ENCODE results near the gene PAK4.
"Not testable (repeated sequence)": the region's sequence is repeated elsewhere in the genome, so short reads cannot be mapped to it uniquely, and the experiment has no call there.

The PAK4 gene

DNA sequence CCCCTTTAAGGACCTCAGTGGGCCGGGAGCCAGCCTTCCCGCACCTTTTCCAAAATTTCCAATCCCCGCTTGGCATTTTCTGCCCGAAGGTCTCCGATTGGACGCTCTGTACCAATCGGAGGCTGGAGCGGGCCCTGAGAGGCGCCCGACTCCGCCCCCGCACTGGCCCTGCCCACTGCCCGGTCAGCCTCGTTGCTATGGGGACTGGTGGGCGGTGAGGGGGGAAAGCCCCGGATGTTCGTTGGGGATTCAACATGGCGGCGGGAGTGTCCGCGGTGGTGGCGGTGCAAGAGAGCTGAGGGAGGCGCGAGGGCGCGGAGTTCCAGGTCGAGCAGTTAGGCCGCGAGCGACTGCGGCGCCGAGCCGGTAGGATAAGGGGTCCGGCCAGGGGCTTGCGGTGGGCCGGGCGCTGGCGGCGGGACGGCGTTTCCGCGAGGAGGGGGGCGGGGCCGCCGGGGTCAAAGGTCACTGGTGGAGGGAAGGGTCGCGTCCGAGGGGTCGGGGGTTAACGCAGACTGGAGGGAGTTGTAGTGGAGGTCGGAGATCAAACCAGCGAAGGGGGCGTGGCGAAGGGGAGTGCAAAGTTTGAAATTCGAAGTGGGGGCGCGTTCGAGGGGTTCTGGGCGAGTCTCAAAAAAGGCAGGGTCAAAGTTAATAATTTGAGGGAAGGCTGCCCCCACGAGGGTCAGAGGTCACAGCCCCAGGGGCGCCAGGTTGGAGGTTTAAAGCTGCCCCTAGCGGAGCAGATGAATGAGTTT, at the start of gene PAK4:
TSS of gene PAK4 (plus strand) at position 233 of the 758 bp plus-strand sequence. CDS start 43,768 bp downstream, outside the sequence.
- DNase-seq (ENCODE audit: low spot score) = peak; percentile 99

DNA sequence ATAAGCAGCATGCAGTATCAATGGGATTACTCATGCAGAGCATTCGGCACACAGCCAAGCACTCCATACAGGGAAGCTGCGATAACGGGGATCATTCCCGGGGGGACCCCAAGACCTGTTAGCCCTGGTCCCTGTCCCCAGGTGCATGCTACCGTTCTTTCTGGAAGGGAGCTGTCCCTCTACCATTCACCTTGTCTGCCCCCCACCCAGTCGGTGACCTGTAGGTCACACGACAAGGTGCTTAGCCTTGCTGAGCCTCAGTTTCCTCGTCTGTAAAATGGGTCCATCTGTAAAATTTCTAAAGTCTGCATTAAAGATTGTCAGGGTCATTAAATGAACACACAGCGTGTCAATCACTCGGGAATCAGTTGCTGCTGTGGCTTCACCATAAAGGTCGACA, 48.3 kb upstream of the PAK4 start:
- no peak for DNase-seq (ENCODE audit: low spot score)

DNA sequence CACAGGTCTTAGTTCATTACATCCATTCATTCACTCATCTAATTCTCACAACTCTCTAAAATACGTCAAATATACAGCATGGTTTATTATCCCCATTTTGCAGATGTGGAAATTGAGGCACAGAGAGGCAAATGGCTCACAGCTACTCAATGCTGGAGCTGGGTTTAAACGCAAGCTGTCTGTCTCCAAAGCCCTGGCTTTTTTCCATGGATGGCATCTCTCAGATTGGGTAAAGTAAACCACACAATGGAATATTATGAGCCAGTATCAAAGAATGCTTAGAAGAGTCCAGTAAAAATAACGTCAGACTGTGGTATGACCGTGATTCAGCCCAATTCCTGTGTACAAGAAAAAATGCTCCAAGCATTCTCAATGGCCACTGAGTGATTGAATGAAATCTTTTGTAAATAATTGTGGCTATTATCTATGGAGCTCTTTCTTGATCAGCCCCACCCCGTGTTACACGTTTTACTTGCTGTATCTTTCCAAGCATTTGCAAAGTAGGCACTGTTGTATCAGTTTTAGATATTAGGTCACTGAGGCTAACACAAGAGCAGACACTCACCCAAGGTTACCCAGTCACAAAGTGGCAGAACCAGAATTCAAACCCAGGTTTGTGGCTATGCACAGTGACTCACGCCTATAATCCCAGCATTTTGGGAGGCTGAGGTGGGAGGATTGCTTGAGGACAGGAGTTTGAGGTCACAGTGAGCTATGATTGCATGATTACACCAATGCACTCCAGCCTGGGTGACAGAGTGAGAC, 47.0 kb upstream of the PAK4 start:
- peak; percentile 95 for DNase-seq (ENCODE audit: low spot score)

DNA sequence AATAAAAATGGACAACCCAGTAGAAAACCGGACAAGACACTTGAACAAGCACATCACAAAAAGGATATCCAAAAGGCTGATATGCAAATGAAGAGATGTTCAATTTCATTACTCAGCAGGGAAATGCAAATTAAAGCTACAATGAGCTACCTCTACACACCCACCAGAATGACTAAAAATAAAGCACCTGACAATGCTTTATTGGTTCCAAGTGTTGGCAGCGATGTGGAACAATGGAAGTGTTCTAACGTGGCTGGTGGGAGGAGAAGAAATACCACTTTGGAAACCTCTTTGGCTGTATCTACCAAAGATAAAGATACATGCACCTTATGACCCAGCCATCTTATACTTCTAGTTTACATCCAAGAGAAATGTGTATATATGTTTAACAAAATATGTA, 45.2 kb upstream of the PAK4 start:
- DNase-seq (ENCODE audit: low spot score) = no peak

- DNase-seq (ENCODE audit: low spot score) = no peak
Observed at GRCh38 chr19:39082167-39082566, 43.4 kb upstream of the PAK4 start.

DNA sequence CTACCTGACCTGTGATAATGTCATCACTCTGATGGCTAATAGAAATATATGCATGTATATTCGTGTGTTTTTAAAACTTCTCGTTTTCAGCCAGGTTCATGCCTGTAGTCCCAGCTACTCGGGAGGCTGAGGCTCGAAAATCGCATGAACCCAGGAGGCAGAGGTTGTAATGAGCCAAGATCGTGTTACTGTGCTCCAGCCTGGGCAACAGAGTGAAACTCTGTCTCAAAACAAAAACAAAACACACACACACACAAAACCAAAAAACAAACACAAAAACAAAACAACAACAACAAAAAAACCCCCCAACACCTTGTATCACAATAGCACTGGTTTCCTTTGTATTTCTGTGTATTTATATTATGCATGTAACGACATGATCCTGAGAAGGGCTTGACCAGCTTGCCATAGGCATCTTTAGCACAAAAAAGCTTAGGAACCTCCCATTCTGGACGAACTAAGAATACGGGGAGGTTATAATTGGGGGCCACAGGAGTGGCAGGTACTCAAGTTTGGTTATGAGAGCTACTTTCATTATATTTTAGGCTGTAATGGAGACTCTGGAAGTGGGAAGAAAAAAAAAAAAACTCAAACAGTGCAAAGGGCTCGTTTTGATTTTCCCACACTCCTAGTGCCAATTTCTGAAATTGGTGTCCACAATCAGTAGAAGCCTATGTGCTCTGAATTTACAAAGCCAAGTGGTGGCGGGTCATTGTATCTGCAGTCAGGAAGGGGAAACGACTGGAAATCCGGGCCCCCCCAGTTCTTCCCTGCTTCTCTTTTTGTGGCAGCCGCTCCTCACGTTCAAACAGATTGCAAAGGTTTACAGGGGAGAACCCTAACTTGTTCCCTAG, 42.6 kb upstream of the PAK4 start:
- peak; percentile 39 for DNase-seq (ENCODE audit: low spot score)

DNA sequence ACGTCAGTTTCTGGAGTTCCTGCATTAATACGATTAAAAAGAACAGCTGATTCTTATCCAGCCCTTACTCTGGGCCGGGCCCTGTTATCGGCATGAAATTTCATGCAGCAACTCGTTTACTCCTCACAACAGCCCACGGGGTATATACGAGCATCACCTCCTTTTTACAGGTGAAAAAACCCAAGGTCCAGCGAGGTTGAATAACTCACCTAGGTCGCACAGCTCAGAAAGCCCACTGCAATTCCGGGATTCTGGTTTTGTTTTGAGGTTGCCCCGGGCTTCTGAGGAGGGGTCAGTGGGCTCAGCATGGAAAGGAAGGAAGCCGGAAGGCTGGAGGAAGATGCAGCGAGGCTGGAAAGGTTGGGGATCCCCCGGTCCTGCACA, 42.0 kb upstream of the PAK4 start:
- DNase-seq (ENCODE audit: low spot score) = no peak

GRCh38 chr19:39083983-39084731, 41.4 kb upstream of the PAK4 start, which contains the start of gene ACP7:
Gene ACP7, plus strand, starts transcription at chr19:39084368. Its CDS starts 902 bp downstream, at chr19:39085270.
- peak; percentile 60 for DNase-seq (ENCODE audit: low spot score)

DNA sequence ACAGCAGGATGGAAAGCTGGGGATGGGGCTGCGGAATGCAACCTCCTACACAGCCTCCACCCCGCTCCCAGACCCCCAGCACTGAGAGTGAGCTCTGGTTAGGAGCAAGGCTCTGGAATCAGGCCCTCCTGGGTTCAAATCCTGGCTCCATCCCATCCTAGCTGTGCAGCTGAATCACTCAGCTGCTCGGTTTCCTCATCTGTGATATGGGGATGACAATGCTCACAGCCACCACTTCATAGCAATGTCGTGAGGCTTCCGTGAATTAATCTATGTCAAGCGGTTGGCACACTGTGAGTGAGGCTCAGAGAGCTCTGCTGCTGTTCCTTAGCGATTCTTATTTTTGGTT, 40.9 kb upstream of the PAK4 start:
- DNase-seq (ENCODE audit: low spot score) = no peak

DNA sequence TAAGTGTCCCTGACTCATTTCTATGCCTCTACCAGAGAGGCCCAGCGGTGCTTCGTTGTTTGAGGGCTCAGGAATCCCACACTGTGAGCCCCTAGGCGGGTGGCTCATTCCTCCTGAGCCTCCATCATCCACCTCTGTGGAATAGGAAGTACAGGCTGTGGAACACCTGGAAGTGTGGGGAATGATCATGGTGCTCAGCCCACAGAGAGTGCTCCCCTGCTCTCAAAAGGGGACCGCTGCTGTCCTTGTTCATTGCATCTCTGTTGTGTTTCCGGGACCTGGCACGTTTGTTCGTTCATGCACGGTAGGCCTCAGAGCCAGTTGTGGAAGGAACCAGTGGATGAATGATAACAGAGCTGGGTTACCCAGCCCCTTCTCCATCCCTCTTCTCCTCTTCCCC, 40.2 kb upstream of the PAK4 start:
- no peak for DNase-seq (ENCODE audit: low spot score)

- no peak for DNase-seq (ENCODE audit: low spot score)
Observed at GRCh38 chr19:39086386-39086785, 39.2 kb upstream of the PAK4 start.

DNA sequence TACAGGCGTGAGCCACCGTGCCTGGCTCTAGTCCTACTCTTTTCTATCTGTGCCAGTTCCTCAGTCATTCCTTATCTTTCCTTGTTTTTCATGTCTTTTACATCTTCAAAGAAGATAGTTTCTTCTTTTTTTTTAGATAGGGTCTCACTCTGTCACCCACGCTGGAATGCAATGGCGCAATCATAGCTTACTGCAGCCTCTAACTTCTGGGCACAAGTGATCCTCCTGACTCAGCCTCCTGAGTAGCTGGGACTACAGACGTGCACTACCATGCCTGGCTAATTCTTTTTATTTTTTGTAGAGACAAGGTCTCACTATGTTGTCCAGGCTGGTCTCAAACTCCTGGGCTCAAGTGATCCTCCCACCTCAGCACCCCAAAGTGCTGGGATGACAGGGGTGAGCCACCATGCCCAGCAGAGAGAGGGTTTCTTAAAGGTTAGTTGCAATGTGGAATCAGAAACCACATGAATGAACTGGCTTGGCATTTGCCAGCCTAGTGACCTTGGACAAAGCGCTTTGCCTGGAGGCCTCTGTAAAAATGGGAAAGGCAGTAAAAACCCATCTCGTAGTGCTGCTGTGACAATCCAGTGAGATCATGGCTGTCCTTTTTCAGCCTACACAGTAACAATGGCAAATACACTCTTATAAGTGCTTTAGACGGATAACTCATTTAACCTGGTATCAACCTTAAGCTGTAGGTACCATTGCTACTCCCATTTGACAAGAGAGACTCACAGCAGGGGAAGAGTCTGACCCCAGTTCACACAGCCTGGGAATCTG, 37.5 kb upstream of the PAK4 start:
- no peak for DNase-seq (ENCODE audit: low spot score)

DNA sequence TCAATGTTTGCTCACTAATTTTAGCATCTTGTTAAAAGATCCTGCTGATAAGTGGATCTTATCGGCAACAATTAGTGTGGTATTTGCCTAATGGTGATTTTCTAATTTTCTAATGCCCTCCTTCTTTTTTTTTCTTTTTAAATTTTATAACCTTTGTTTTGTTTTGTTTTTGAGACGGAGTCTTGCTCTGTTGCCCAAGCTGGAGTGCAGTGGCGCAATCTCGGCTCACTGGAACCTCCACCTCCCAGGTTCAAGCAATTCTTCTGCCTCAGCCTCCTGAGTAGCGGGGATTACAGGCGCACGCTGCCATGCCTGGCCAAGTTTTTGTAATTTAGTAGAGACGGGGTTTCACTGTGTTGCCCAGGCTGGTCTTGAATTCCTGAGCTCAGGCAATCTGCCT, 35.6 kb upstream of the PAK4 start:
- not testable (repeated sequence) for DNase-seq (ENCODE audit: low spot score)

DNA sequence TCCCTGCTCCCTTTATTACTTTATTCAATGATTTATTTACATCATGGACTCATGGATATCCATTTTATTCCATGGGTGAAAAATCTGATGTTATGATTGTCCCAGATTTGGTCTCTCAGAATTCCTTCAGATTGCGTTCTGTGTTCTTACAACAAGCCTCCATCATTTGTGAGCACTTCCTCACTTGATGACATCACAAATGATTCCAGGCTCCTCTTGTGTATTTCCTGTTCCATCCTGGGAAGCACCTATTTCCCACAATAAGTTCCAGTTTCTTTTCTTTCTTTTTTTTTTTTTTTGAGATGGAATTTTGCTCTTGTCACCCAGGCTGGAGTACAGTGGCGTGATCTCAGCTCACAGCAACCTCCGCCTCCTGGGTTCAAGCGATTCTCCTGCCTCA, 34.7 kb upstream of the PAK4 start:
- DNase-seq (ENCODE audit: low spot score) = no peak

GRCh38 chr19:39095799-39096540, 29.6 kb upstream of the PAK4 start:
- DNase-seq (ENCODE audit: low spot score) = not testable (repeated sequence)

GRCh38 chr19:39097299-39097698, 28.3 kb upstream of the PAK4 start:
- no peak for DNase-seq (ENCODE audit: low spot score)

DNA sequence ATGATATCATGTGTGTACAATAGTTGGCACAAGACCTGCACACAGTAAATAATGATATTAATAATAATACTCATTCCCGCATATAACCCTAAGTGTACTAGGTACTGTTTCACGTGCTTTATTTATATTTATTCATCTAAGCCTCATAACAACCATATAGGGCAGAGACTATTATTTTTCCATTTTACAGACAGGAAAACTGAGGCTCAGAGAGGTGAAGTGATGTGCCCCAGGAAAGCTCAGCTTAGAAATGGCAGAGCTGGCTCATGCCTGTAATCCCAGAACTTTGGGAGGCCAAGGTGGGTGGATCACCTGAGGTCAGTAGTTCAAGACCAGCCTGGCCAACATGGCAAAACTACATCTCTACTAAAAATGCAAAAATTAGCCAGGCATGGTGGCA, 27.9 kb upstream of the PAK4 start:
- DNase-seq (ENCODE audit: low spot score) = no peak

- no peak for DNase-seq (ENCODE audit: low spot score)
Observed at GRCh38 chr19:39098365-39099269, 27.0 kb upstream of the PAK4 start.

GRCh38 chr19:39099341-39099740, 26.2 kb upstream of the PAK4 start:
- no peak for DNase-seq (ENCODE audit: low spot score)

Measured in SW480 (cell line).